ENCODE data around the gene USP37.

DNA sequence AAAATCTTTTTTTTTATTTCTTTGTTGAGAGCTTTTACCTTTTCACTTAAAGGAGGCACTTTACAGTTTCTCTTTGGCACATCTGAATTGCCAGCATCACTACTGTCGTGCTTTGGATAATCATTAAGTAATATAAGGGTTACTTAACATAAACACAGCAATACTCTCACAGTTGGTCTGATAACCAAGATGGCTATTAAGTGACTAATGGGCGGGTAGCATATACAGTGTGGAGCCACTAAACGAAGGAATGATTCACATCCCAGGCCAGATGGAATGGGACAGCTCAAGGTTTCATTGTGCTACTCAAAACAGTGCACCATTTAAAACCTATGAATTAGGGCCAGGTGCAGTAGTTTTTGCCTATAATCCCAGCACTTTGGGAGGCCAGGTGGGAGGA is 28.1 kb downstream of the USP37 start:
- TF ChIP-seq, protein P1, sequence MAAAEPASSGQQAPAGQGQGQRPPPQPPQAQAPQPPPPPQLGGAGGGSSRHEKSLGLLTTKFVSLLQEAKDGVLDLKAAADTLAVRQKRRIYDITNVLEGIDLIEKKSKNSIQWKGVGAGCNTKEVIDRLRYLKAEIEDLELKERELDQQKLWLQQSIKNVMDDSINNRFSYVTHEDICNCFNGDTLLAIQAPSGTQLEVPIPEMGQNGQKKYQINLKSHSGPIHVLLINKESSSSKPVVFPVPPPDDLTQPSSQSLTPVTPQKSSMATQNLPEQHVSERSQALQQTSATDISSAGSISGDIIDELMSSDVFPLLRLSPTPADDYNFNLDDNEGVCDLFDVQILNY (CRISPR knock-in tag; conservative IDR thresholded peaks at IDR 0.05) = no peak
- TF ChIP-seq TBL1XR1 (IDR thresholded peaks at IDR 0.05; ENCODE audit: borderline replicate concordance, low read length, partially characterized antibody) = no peak
- TF ChIP-seq, protein P2, sequence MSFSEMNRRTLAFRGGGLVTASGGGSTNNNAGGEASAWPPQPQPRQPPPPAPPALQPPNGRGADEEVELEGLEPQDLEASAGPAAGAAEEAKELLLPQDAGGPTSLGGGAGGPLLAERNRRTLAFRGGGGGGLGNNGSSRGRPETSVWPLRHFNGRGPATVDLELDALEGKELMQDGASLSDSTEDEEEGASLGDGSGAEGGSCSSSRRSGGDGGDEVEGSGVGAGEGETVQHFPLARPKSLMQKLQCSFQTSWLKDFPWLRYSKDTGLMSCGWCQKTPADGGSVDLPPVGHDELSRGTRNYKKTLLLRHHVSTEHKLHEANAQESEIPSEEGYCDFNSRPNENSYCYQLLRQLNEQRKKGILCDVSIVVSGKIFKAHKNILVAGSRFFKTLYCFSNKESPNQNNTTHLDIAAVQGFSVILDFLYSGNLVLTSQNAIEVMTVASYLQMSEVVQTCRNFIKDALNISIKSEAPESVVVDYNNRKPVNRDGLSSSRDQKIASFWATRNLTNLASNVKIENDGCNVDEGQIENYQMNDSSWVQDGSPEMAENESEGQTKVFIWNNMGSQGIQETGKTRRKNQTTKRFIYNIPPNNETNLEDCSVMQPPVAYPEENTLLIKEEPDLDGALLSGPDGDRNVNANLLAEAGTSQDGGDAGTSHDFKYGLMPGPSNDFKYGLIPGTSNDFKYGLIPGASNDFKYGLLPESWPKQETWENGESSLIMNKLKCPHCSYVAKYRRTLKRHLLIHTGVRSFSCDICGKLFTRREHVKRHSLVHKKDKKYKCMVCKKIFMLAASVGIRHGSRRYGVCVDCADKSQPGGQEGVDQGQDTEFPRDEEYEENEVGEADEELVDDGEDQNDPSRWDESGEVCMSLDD (CRISPR knock-in tag; IDR thresholded peaks at IDR 0.05; ENCODE audit: borderline replicate concordance) = no peak
- no peak for TF ChIP-seq SRF (IDR thresholded peaks at IDR 0.05; ENCODE audit: low read depth, low read length)
- TF ChIP-seq SP1 (IDR thresholded peaks at IDR 0.05) = no peak
- no peak for TF ChIP-seq SP1 (CRISPR knock-in tag; IDR thresholded peaks at IDR 0.05)
- TF ChIP-seq ZNF644 (CRISPR knock-in tag; IDR thresholded peaks at IDR 0.05; ENCODE audit: low read depth) = no peak
- TF ChIP-seq NFYB (CRISPR knock-in tag; IDR thresholded peaks at IDR 0.05) = no peak
- TF ChIP-seq RFXAP (CRISPR knock-in tag; IDR thresholded peaks at IDR 0.05; ENCODE audit: borderline replicate concordance) = no peak
- no peak for TF ChIP-seq ASH2L (IDR thresholded peaks at IDR 0.05; ENCODE audit: insufficient read length, low read depth, low read length)
- TF ChIP-seq, protein P3, sequence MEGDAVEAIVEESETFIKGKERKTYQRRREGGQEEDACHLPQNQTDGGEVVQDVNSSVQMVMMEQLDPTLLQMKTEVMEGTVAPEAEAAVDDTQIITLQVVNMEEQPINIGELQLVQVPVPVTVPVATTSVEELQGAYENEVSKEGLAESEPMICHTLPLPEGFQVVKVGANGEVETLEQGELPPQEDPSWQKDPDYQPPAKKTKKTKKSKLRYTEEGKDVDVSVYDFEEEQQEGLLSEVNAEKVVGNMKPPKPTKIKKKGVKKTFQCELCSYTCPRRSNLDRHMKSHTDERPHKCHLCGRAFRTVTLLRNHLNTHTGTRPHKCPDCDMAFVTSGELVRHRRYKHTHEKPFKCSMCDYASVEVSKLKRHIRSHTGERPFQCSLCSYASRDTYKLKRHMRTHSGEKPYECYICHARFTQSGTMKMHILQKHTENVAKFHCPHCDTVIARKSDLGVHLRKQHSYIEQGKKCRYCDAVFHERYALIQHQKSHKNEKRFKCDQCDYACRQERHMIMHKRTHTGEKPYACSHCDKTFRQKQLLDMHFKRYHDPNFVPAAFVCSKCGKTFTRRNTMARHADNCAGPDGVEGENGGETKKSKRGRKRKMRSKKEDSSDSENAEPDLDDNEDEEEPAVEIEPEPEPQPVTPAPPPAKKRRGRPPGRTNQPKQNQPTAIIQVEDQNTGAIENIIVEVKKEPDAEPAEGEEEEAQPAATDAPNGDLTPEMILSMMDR (CRISPR knock-in tag; IDR thresholded peaks at IDR 0.05) = no peak
- TF ChIP-seq CBFB (CRISPR knock-in tag; IDR thresholded peaks at IDR 0.05) = no peak
- TF ChIP-seq MTF2 (CRISPR knock-in tag; IDR thresholded peaks at IDR 0.05; ENCODE audit: borderline replicate concordance) = no peak
- no peak for TF ChIP-seq EZH2 (conservative IDR thresholded peaks at IDR 0.05; ENCODE audit: low read depth, low read length)
- no peak for TF ChIP-seq TCF12 (IDR thresholded peaks at IDR 0.05)
- no peak for TF ChIP-seq TCF12 (CRISPR knock-in tag; IDR thresholded peaks at IDR 0.05)

Measured in HepG2 (cell line).